Left ventricle myocardium inferior (tissue), 1 donor: Measurements from ENCODE around the gene ADK. TPM values are rescaled to one million over a fixed set of nuclear protein-coding genes. Genes with fewer than 3 reads are reported as not detected.
"Not testable (repeated sequence)": the region's sequence is repeated elsewhere in the genome, so short reads cannot be mapped to it uniquely, and the experiment has no call there.

Experiments
- DNase-seq: peaks from one replicate; pipeline ENCODE4 v3.0.0-alpha.2; 2020
- H3K27ac ChIP-seq: fragments of 200-600 bp; replicated peaks from 2 replicates; pipeline ENCODE4 v1.8.0; 2021
- H3K27me3 ChIP-seq: fragments of 200-600 bp; 2 replicates; pipeline ENCODE4 v1.8.0; 2021; ENCODE audit warnings: low read depth
- H3K36me3 ChIP-seq: fragments of 200-600 bp; 2 replicates; pipeline ENCODE4 v1.8.0; 2021
- H3K4me1 ChIP-seq: fragments of 200-600 bp; 2 replicates; pipeline ENCODE4 v1.8.0; 2021
- H3K4me3 ChIP-seq: fragments of 200-600 bp; 2 replicates; pipeline ENCODE4 v1.8.0; 2021; ENCODE audit warnings: mild to moderate bottlenecking, moderate library complexity
- H3K9me3 ChIP-seq: fragments of 200-600 bp; replicated peaks from 2 replicates; pipeline ENCODE4 v1.8.0; 2021
- CTCF ChIP-seq: fragments of 200-600 bp; IDR thresholded peaks from 2 replicates; pipeline ENCODE4 v1.8.0; 2021; ENCODE audit warnings: antibody characterized with exemption, mild to moderate bottlenecking, borderline replicate concordance
- intact Hi-C: fragments of 100-400 bp; cut with micrococcal nuclease; formaldehyde crosslinking; loops from one replicate; pipeline ENCODE4 v1.11.0; 2022
- total RNA-seq: library from RNA; stranded (reverse); fragmentation: NEBNext Ultra II Directional; extraction: Animal tissue kit (Norgen Biotek cat#: 25700); gene quantifications from one replicate; pipeline ENCODE4 v1.2.1, GENCODE V29; 2021
- donor health status: DM: no; HTN: yes; CAD: no; lungs with severe emphysema.

ADK gene
- total RNA-seq, 1 donor from 2014 or later: 41.3 TPM

GRCh38 chr10:74290708-74291107, 139.7 kb downstream of the ADK start:
- Histone ChIP-seq H3K4me1 (peaks cover 44% of the 10 kb centered on the region), H3K27me3 (no peaks in the 10 kb centered on the region), H3K36me3 (no peaks in the 10 kb centered on the region), H3K9me3 (no peaks in the 10 kb centered on the region), H3K4me3 (no peak overlapping the region), H3K27ac (peak overlapping the region; percentile 65)
- intact Hi-C loops: no loop called here
- no peak for TF ChIP-seq CTCF
- no peak for DNase-seq

GRCh38 chr10:74292871-74293427, 141.9 kb downstream of the ADK start:
- no peak for TF ChIP-seq CTCF
- intact Hi-C loops: no loop called here
- Histone ChIP-seq H3K27ac (peak overlapping the region; percentile 65), H3K4me1 (peaks cover 44% of the 10 kb centered on the region), H3K27me3 (no peaks in the 10 kb centered on the region), H3K4me3 (no peak overlapping the region), H3K9me3 (no peaks in the 10 kb centered on the region), H3K36me3 (no peaks in the 10 kb centered on the region)
- no peak for DNase-seq

GRCh38 chr10:74293686-74294371, 142.8 kb downstream of the ADK start:
- Histone ChIP-seq H3K36me3 (no peaks in the 10 kb centered on the region), H3K9me3 (no peaks in the 10 kb centered on the region), H3K27me3 (no peaks in the 10 kb centered on the region), H3K4me1 (peaks cover 44% of the 10 kb centered on the region), H3K27ac (peak overlapping the region; percentile 65), H3K4me3 (no peak overlapping the region)
- intact Hi-C loops: no loop called here
- no peak for DNase-seq
- TF ChIP-seq CTCF: no peak

GRCh38 chr10:74297389-74298080, 146.5 kb downstream of the ADK start:
- Histone ChIP-seq H3K27me3 (no peaks in the 10 kb centered on the region), H3K4me3 (no peak overlapping the region), H3K4me1 (peaks cover 20% of the 10 kb centered on the region), H3K9me3 (no peaks in the 10 kb centered on the region), H3K27ac (no peak overlapping the region), H3K36me3 (no peaks in the 10 kb centered on the region)
- no peak for DNase-seq
- intact Hi-C loops: no loop called here
- TF ChIP-seq CTCF: no peak

- intact Hi-C loops, H3K4me1 ChIP-seq: not testable (repeated sequence)
Measured at GRCh38 chr10:74300074-74300621, 149.1 kb downstream of the ADK start.

GRCh38 chr10:74300666-74301065, 149.6 kb downstream of the ADK start:
- H3K4me1 ChIP-seq: no peaks in the 10 kb centered on the region
- DNase-seq: no peak
- no peak for TF ChIP-seq CTCF
- no peaks in the 10 kb centered on the region for H3K9me3 ChIP-seq
- intact Hi-C loops: no loop called here
- H3K27me3 ChIP-seq: no peaks in the 10 kb centered on the region
- H3K4me3 ChIP-seq: no peak overlapping the region
- no peaks in the 10 kb centered on the region for H3K36me3 ChIP-seq
- H3K27ac ChIP-seq: no peak overlapping the region

More at GRCh38 chr10:74300074-74300621, 149.1 kb downstream of the ADK start:
- H3K9me3 ChIP-seq, H3K27ac ChIP-seq, H3K36me3 ChIP-seq, H3K4me3 ChIP-seq, H3K27me3 ChIP-seq, DNase-seq: not testable (repeated sequence)
